HepG2 (cell line): Measurements from ENCODE around the gene CD300C. TPM values are rescaled to one million over a fixed set of nuclear protein-coding genes. Genes with fewer than 3 reads are reported as not detected.

Experiments
- ATAC-seq: fragments of 200-7000 bp; cut with Tn5 transposase; 3 replicates; pipeline ENCODE4 v1.9.1; 2020; ENCODE audit warnings: mild to moderate bottlenecking, moderate library complexity
- BruUV-seq: library from RNA; stranded (reverse); fragments of 400-500 nt; replicated peaks from 2 replicates; lab custom pipeline; 2021; lab: Mats Ljungman, UMichigan
- CTCF ChIA-PET: fragments of 300-600 bp; formaldehyde crosslinking; extraction: SDS; loops from one replicate; lab custom pipeline; 2021; ENCODE audit warnings: low total read pairs, inconsistent platforms, low intra/inter-chr PET ratio; lab: Yijun Ruan, JAX
- POLR2A ChIA-PET: fragments of 350-600 bp; sonication (Branson Sonifier 250); formaldehyde crosslinking; loops from one replicate; lab custom pipeline; 2020; ENCODE audit warnings: antibody characterized with exemption, inconsistent platforms; lab: Yijun Ruan, JAX
- DNase-seq: peaks from one replicate; pipeline ENCODE4 v3.0.0-alpha.2; 2015; ENCODE audit warnings: low spot score
- FAIRE-seq: peaks from 3 replicates; lab custom pipeline; 2011; peaks lifted over from hg19 to GRCh38; lab: Jason Lieb, UNC
- H2AFZ ChIP-seq: one replicate; pipeline ENCODE4 v1.6.1; 2011; ENCODE audit warnings: low read length, inconsistent platforms
- H3K27ac ChIP-seq: fragments of 300-600 bp; 3 replicates; pipeline ENCODE4 v1.8.0; 2011; ENCODE audit warnings: mixed run types, mild to moderate bottlenecking, mixed read lengths, low read length, inconsistent platforms; ENCODE audit not compliant: insufficient read depth; ENCODE audit errors: extremely low read length
- H3K27me3 ChIP-seq, 2 experiments: fragments of 200-600 bp in 1 of 2; 2 replicates in 1 of 2; 3 replicates in 1 of 2; pipeline versions ENCODE4 v1.6.0 to v1.8.0; 2011; ENCODE audit warnings: low read length in 2 of 2, mild to moderate bottlenecking in 2 of 2, moderate library complexity in 2 of 2, inconsistent platforms in 1 of 2; ENCODE audit not compliant: insufficient read depth in 2 of 2, control insufficient read depth in 1 of 2
- H3K36me3 ChIP-seq, 2 experiments: fragments of 200-600 bp in 1 of 2; replicated peaks in 1 of 2; 2 replicates in 1 of 2; 3 replicates in 1 of 2; pipeline versions ENCODE4 v1.5.1 to v1.8.0; 2011; ENCODE audit warnings: low read length in 2 of 2, inconsistent platforms in 1 of 2; ENCODE audit not compliant: insufficient read depth in 2 of 2, control insufficient read depth in 1 of 2
- H3K4me1 ChIP-seq: 2 replicates; pipeline ENCODE4 v1.5.1; 2012; ENCODE audit warnings: low read length, inconsistent platforms; ENCODE audit not compliant: insufficient read depth
- H3K4me2 ChIP-seq: 2 replicates; pipeline ENCODE4 v1.6.0; 2011; ENCODE audit warnings: low read depth, low read length, inconsistent platforms
- H3K4me3 ChIP-seq, 3 experiments: fragments of 200-600 bp in 1 of 3; sonication (generic), shearing (Covaris generic) in 1 of 3; replicated peaks in 1 of 3; 2 replicates each; pipeline ENCODE4 v1.5.1; 2011 to 2016; ENCODE audit warnings: low read length in 3 of 3, inconsistent platforms in 2 of 3, low read depth in 2 of 3, mild to moderate bottlenecking in 2 of 3, control low read depth in 1 of 3, mixed read lengths in 1 of 3; ENCODE audit not compliant: insufficient read depth in 1 of 3
- H3K79me2 ChIP-seq: one replicate; pipeline ENCODE4 v1.6.1; 2011; ENCODE audit warnings: low read length, inconsistent platforms; ENCODE audit not compliant: insufficient read depth
- H3K9ac ChIP-seq: 2 replicates; pipeline ENCODE4 v1.6.0; 2011; ENCODE audit warnings: mild to moderate bottlenecking, low read depth, low read length, inconsistent platforms; ENCODE audit not compliant: insufficient read depth
- H3K9me3 ChIP-seq: 2 replicates; pipeline ENCODE4 v1.5.1; 2012; ENCODE audit warnings: mild to moderate bottlenecking, low read length
- H4K20me1 ChIP-seq: 2 replicates; pipeline ENCODE4 v1.6.0; 2011; ENCODE audit warnings: inconsistent platforms, mild to moderate bottlenecking, low read length, moderate library complexity; ENCODE audit not compliant: insufficient read depth
- AFF4 ChIP-seq: sonication (generic); formaldehyde crosslinking; IDR thresholded peaks from 2 replicates; pipeline ENCODE4 v1.4.0; 2020; ENCODE audit warnings: missing genetic modification reagents
- CSRNP2 ChIP-seq: sonication (generic); formaldehyde crosslinking; conservative IDR thresholded peaks from 2 replicates; pipeline ENCODE4 v1.8.0; 2022; ENCODE audit warnings: low read depth, missing genetic modification reagents
- ELF1 ChIP-seq: sonication (generic); formaldehyde crosslinking; IDR thresholded peaks from 2 replicates; pipeline ENCODE4 v1.4.0; 2020; ENCODE audit warnings: missing genetic modification reagents
- FOXA1 ChIP-seq, 2 experiments: fragments of 450-650 bp in 1 of 2; sonication (generic) in 1 of 2; formaldehyde crosslinking in 1 of 2; IDR thresholded peaks; 2 replicates each; pipeline versions ENCODE4 v1.4.0 to v1.6.1; 2016 to 2020; ENCODE audit warnings: missing genetic modification reagents in 1 of 2
- HDAC1 ChIP-seq: sonication (generic); formaldehyde crosslinking; IDR thresholded peaks from 2 replicates; pipeline ENCODE4 v1.5.1; 2020; ENCODE audit warnings: mild to moderate bottlenecking, missing genetic modification reagents
- JARID2 ChIP-seq: sonication (generic); formaldehyde crosslinking; IDR thresholded peaks from 2 replicates; pipeline ENCODE4 v1.8.1; 2023; ENCODE audit warnings: missing genetic modification reagents, inconsistent platforms; ENCODE audit not compliant: insufficient replicate concordance
- MTA3 ChIP-seq: sonication (generic); formaldehyde crosslinking; IDR thresholded peaks from 2 replicates; pipeline ENCODE4 v1.4.0; 2020; ENCODE audit warnings: missing genetic modification reagents
- MZF1 ChIP-seq: sonication (generic); formaldehyde crosslinking; IDR thresholded peaks from 2 replicates; pipeline ENCODE4 v1.8.1; 2023; ENCODE audit warnings: mild to moderate bottlenecking, missing genetic modification reagents, borderline replicate concordance
- NFIB ChIP-seq: sonication (generic); formaldehyde crosslinking; IDR thresholded peaks from 2 replicates; pipeline ENCODE4 v1.9.0; 2021; ENCODE audit warnings: missing genetic modification reagents, mild to moderate bottlenecking, borderline replicate concordance
- NR0B2 ChIP-seq: sonication (generic); formaldehyde crosslinking; IDR thresholded peaks from 2 replicates; pipeline ENCODE4 v1.4.0; 2020; ENCODE audit warnings: mild to moderate bottlenecking, missing genetic modification reagents
- ZBTB34 ChIP-seq: sonication (generic); formaldehyde crosslinking; IDR thresholded peaks from 2 replicates; pipeline ENCODE4 v1.8.0; 2022; ENCODE audit warnings: mild to moderate bottlenecking, missing genetic modification reagents
- ZNF274 ChIP-seq: sonication (generic); formaldehyde crosslinking; IDR thresholded peaks from 2 replicates; pipeline ENCODE4 v1.5.1; 2020; ENCODE audit warnings: mild to moderate bottlenecking, missing genetic modification reagents
- ZNF749 ChIP-seq: sonication (generic); formaldehyde crosslinking; IDR thresholded peaks from 2 replicates; pipeline ENCODE4 v1.8.0; 2022; ENCODE audit warnings: mild to moderate bottlenecking, missing genetic modification reagents, moderate library complexity, borderline replicate concordance
- ZNF792 ChIP-seq: IDR thresholded peaks from 2 replicates; pipeline ENCODE4 v1.6.1; 2016
- WGBS: methylation state at CpG from one replicate; pipeline ENCODE4 v1.1.6; 2017; ENCODE audit warnings: low lambda C conversion rate; 5-methylcytosine and 5-hydroxymethylcytosine counted together
- in situ Hi-C: cut with HindIII; loops from 2 replicates; pipeline ENCODE4 v1.10.0; 2017; ENCODE audit warnings: low pct_unique_long_range_greater_than_20kb; ENCODE audit not compliant: extremely low pct_ligation_motif_present
- intact Hi-C: fragments of 100-400 bp; cut with micrococcal nuclease; formaldehyde crosslinking; loops from one replicate; pipeline ENCODE4 v1.10.0; 2022; ENCODE audit not compliant: unreplicated experiment
- polyA plus RNA-seq, 8 experiments: library from polyadenylated mRNA; depleted of rRNA in 3 of 8; stranded (reverse) in 7 of 8; unstranded in 1 of 8; fragments of >200 nt; fragmentation: Illumina TruSeq in 4 of 8; extraction: Trizol in 4 of 8; gene quantifications; 2 replicates each; pipeline versions ENCODE4 v1.2.1 to v1.2.3, GENCODE V29; 2011 to 2016; ENCODE audit warnings: low read depth in 4 of 8, missing spikeins in 1 of 8, mixed read lengths in 1 of 8; ENCODE audit not compliant: insufficient read depth in 1 of 8
- total RNA-seq, 5 experiments: library from RNA; depleted of rRNA; stranded (reverse); fragments of >200 nt; fragmentation: Illumina TruSeq; extraction: Trizol; gene quantifications; 2 replicates each; pipeline ENCODE4 v1.2.3, GENCODE V29; 2016; ENCODE audit warnings: low read depth in 1 of 5

CD300C gene
- total and polyA plus RNA-seq, 2 of the 13 experiments (the other 11 are each of a cell fraction or from before 2014, with no cell fraction given) = not detected

GRCh38 chr17:74574489-74575142, 28.7 kb upstream of the CD300C start:
- WGBS = 0% methylated on average over 5 of the region's 5 CpGs
- H3K79me2 ChIP-seq = no peaks in the 10 kb centered on the region
- no peaks in the 10 kb centered on the region for H3K9me3 ChIP-seq
- ATAC-seq (no peak), FAIRE-seq (no peak), DNase-seq (no peak)
- no peaks in the 10 kb centered on the region for H4K20me1 ChIP-seq
- no peaks in the 10 kb centered on the region for H3K36me3 ChIP-seq
- no peak overlapping the region for H3K4me2 ChIP-seq
- CTCF ChIA-PET = no interaction called here
- H3K27ac ChIP-seq = no peak overlapping the region
- no peak overlapping the region for H2AFZ ChIP-seq
- H3K4me1 ChIP-seq = no peaks in the 10 kb centered on the region
- no peak overlapping the region for H3K9ac ChIP-seq
- POLR2A ChIA-PET = no interaction called here
- BruUV-seq = no TSS peak
- intact Hi-C loops (no loop called here), in situ Hi-C loops (no loop called here)
- no peak overlapping the region for H3K4me3 ChIP-seq
- peaks cover 1 to 29% of the 10 kb centered on the region in 2 experiments; a peak in 4 of 5 replicates for H3K27me3 ChIP-seq
- no peak for TF ChIP-seq JARID2 (CRISPR knock-in tag)
- TF ChIP-seq AFF4 (CRISPR knock-in tag) = no peak
- no peak for TF ChIP-seq HDAC1 (CRISPR knock-in tag)
- TF ChIP-seq FOXA1 (IDR thresholded peaks at IDR 0.05) = no peak
- no peak for TF ChIP-seq FOXA1 (CRISPR knock-in tag; IDR thresholded peaks at IDR 0.05)
- TF ChIP-seq NFIB = no peak
- TF ChIP-seq ZBTB34 (CRISPR knock-in tag) = no peak
- TF ChIP-seq NR0B2 = no peak
- no peak for TF ChIP-seq MTA3 (CRISPR knock-in tag)
- no peak for TF ChIP-seq ZNF749 (CRISPR knock-in tag)
- TF ChIP-seq ZNF274 (CRISPR knock-in tag) = no peak
- TF ChIP-seq ELF1 (CRISPR knock-in tag) = no peak
- TF ChIP-seq CSRNP2 (CRISPR knock-in tag) = no peak
- no peak for TF ChIP-seq MZF1
- TF ChIP-seq ZNF792 = no peak
